Measurements from ENCODE around the gene UNCX. TPM values are rescaled to one million over a fixed set of nuclear protein-coding genes. Genes with fewer than 3 reads are reported as not detected.

Gene UNCX
- polyA plus RNA-seq, 1 experiment = not detected

DNA sequence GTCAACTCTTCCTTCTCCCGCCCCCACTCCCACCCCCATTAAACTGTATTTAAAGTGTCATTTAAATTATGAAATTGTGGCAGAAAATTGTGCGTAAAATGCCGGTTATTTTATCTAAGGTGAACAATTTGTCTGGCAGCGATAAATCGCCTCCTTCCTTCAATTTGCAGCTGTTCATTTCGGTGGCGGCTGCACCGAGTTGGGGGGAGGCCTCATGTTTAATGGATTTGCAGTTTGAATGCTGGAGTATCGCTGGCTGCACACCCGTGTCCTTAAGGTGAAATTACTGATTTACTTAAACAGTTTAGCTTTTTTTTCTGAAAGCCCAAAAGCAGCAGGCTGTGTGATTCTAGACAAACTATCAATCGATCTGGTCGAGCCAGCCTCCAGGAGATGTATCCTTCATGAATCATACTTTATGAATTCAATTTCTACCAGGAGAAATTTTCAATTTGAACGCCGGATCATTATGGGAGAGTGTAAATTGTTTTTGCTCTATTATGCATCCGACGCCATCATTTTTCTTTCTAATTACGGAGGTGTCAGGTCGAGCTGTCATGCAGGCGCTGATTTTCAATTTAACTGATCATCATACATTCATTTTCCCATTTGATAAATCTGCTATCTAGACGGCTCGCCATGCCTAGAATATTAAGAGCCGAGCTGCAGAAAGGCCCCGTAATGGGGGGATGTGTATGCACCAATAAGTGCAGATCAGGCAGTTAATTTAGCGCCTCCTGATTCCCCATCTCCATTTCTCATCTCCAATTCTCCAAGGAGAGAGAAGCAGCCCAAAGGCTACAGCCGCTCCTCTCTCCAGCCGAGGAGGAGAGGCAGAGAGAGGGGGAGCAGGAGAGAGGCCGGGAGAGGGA lies 6.5 kb downstream of the UNCX start:
- POLR2A ChIA-PET = interaction anchor here (0.6 kb wide), 1 partner anchor 173 kb away, joined by 3 read pairs; no protein-coding TSS in a partner anchor
- Histone ChIP-seq H3K36me3 (ENCODE audit: control insufficient read depth, insufficient read depth, low read length) (no peaks in the 10 kb centered on the region), H3K27me3 (ENCODE audit: control insufficient read depth, insufficient read depth, low read length) (peaks cover 57% of the 10 kb centered on the region), H3K4me3 (ENCODE audit: low read depth, low read length) (no peak overlapping the region)
- TF ChIP-seq, protein P1, sequence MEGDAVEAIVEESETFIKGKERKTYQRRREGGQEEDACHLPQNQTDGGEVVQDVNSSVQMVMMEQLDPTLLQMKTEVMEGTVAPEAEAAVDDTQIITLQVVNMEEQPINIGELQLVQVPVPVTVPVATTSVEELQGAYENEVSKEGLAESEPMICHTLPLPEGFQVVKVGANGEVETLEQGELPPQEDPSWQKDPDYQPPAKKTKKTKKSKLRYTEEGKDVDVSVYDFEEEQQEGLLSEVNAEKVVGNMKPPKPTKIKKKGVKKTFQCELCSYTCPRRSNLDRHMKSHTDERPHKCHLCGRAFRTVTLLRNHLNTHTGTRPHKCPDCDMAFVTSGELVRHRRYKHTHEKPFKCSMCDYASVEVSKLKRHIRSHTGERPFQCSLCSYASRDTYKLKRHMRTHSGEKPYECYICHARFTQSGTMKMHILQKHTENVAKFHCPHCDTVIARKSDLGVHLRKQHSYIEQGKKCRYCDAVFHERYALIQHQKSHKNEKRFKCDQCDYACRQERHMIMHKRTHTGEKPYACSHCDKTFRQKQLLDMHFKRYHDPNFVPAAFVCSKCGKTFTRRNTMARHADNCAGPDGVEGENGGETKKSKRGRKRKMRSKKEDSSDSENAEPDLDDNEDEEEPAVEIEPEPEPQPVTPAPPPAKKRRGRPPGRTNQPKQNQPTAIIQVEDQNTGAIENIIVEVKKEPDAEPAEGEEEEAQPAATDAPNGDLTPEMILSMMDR (IDR thresholded peaks at IDR 0.05; ENCODE audit: insufficient read depth, low read depth, low read length) = no peak
- CTCF ChIA-PET = interaction anchor here (0.8 to 2.0 kb wide), 4 partner anchors 13 to 235 kb away, joined by 3 to 5 read pairs (median 3); no protein-coding TSS in a partner anchor
- no peak for DNase-seq (ENCODE audit: low read depth)

DNA sequence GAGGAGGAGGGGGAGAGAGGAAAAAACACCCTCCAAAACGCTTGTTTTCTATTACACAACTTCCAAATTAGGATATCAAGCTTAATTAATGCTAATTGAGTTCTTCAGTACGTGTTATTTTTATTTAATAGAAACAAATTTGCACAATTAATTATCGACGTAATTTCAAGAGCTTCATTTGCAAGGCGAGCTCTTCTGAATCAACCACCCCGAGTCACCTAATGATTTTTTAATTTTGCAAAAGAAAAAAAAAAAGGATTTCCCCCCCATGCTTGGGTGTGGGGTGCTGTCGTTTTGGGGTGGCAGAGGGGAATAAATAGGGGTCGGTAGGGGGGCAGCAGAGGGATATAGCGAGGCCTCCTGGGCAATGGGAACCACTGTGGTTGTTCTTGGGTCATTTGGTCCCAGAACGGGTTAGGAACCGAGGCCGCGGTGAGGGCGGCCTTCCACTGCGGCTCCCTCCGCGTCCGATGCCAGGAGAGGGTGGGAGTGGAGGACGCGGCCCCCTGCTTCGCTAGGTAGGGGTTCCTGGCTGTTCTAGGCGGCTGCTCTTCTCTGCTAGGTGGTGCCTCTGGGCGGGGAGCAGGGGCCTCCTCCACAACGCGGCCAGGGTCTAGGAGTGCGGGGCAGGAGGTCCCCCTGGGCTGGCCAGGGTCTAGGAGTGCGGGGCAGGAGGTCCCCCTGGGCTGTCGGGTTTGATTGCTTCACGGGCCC lies 7.3 kb downstream of the UNCX start:
- no peak for DNase-seq (ENCODE audit: low read depth)
- Histone ChIP-seq H3K4me3 (ENCODE audit: low read depth, low read length) (no peak overlapping the region), H3K36me3 (ENCODE audit: control insufficient read depth, insufficient read depth, low read length) (no peaks in the 10 kb centered on the region), H3K27me3 (ENCODE audit: control insufficient read depth, insufficient read depth, low read length) (peaks cover 57% of the 10 kb centered on the region)
- CTCF ChIA-PET = interaction anchor here (0.8 to 2.0 kb wide), 2 partner anchors 14 to 235 kb away, joined by 3 to 5 read pairs; no protein-coding TSS in a partner anchor
- TF ChIP-seq, protein P1 (IDR thresholded peaks at IDR 0.05; ENCODE audit: insufficient read depth, low read depth, low read length) = no peak
- POLR2A ChIA-PET = no interaction called here

DNA sequence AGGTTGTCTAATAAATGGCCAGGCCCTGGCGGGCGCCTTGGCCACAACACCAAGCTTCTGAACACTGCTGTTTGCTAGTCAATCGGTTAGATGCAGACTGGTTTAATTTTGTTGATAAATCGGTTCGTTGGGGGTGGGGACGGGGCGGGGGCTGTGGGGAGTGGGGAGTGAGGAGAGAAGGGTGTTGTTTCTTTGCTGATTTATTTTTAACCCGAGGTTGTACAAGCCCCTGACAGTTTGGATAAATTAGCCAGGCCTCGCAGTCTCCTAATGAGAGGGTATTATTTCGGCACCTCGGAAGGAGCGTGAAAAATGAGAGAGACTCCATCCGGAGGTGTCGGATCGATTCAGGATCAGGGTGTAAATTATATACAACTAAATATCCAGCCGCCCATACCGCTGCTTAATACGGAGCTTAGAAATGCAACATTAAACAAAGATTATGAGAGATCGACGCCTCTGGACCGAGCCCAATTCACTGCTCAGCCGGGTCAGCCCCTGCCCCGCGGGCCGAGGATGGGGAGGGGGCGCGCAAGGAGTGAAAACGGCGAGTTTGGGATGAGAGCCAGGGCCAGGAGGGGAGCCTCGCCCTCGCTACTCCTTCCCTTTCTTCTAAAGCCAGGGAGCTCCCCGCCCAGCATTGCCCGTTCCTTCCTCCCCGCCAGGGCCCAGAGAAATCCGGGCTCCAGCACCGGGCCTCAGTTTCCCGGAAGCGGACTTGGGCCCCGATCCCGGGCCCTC lies 8.0 kb downstream of the UNCX start:
- Histone ChIP-seq H3K36me3 (ENCODE audit: control insufficient read depth, insufficient read depth, low read length) (no peaks in the 10 kb centered on the region), H3K27me3 (ENCODE audit: control insufficient read depth, insufficient read depth, low read length) (peaks cover 55% of the 10 kb centered on the region), H3K4me3 (ENCODE audit: low read depth, low read length) (no peak overlapping the region)
- TF ChIP-seq, protein P1 (IDR thresholded peaks at IDR 0.05; ENCODE audit: insufficient read depth, low read depth, low read length) = no peak
- POLR2A ChIA-PET = no interaction called here
- DNase-seq (ENCODE audit: low read depth) = no peak
- CTCF ChIA-PET = interaction anchor here (0.6 to 2.0 kb wide), 2 partner anchors 13 to 15 kb away, joined by 3 to 5 read pairs; no protein-coding TSS in a partner anchor

DNA sequence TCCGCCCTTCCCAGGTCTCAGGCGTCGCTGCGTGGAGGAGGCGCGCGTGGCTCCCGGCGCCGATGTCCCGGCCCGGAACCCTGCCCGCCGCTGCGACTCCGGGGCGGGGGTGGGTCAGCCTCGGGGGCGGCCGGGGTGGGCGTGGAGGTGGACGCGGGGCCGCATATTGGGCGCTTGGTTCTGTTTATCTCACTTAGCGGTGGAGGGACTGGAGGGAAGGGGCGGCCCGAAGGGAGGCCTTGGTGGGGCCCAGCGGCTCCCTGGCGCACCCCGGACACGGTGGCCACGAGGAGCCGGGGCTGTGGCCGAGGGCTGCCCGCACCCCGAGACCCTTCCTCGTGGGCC lies 8.6 kb downstream of the UNCX start:
- Histone ChIP-seq H3K4me3 (ENCODE audit: low read depth, low read length) (no peak overlapping the region), H3K27me3 (ENCODE audit: control insufficient read depth, insufficient read depth, low read length) (peaks cover 55% of the 10 kb centered on the region), H3K36me3 (ENCODE audit: control insufficient read depth, insufficient read depth, low read length) (no peaks in the 10 kb centered on the region)
- ChIA-PET POLR2A (no interaction called here), CTCF (interaction anchor here (0.6 to 2.0 kb wide), 2 partner anchors 12 to 15 kb away, joined by 3 to 5 read pairs; no protein-coding TSS in a partner anchor)
- TF ChIP-seq, protein P1 (IDR thresholded peaks at IDR 0.05; ENCODE audit: insufficient read depth, low read depth, low read length) = no peak
- DNase-seq (ENCODE audit: low read depth) = no peak

Measured in BJ (cell line).